ENCODE results near the gene TFCP2L1. TPM values are rescaled to one million over a fixed set of nuclear protein-coding genes. Genes with fewer than 3 reads are reported as not detected.

The TFCP2L1 gene
- total RNA-seq, 1 experiment from 2014 or later: 4.3 TPM

- TF ChIP-seq ZSCAN18 (CRISPR knock-in tag; IDR thresholded peaks at IDR 0.05): no peak
These were observed 113.3 kb downstream of the TFCP2L1 start (continued) for GRCh38 chr2:121171625-121172119.

- Mint-ChIP-seq H3K9me3 (peaks cover 18% of the 10 kb centered on the region), H3K36me3 (peaks cover 4% of the 10 kb centered on the region), H3K4me1 (no peaks in the 10 kb centered on the region), H3K27ac (no peak overlapping the region), H3K4me3 (no peak overlapping the region), H3K27me3 (ENCODE audit: low read depth) (peaks cover 6% of the 10 kb centered on the region)
- ATAC-seq: no peak
- POLR2A ChIA-PET: no interaction called here
- CTCF ChIA-PET: interaction anchor here (0.6 to 0.7 kb wide), 2 partner anchors 167 to 604 kb away, joined by 3 to 5 read pairs; no protein-coding TSS in a partner anchor
- no peak for TF ChIP-seq MAX (CRISPR knock-in tag; IDR thresholded peaks at IDR 0.05)
- TF ChIP-seq ZBTB21 (CRISPR knock-in tag; IDR thresholded peaks at IDR 0.05; ENCODE audit: borderline replicate concordance): no peak
- DNase-seq (ENCODE audit: low spot score): no peak
These were observed 114.4 kb downstream of the TFCP2L1 start for GRCh38 chr2:121170577-121170976.

- no peak overlapping the region for H3K27ac Mint-ChIP-seq
- H3K4me3 Mint-ChIP-seq: no peak overlapping the region
- POLR2A ChIA-PET: no interaction called here
- H3K9me3 Mint-ChIP-seq: peaks cover 26% of the 10 kb centered on the region
- DNase-seq (ENCODE audit: low spot score) (no peak), ATAC-seq (no peak)
- no peak for TF ChIP-seq ZNF416 (CRISPR knock-in tag; IDR thresholded peaks at IDR 0.05)
- TF ChIP-seq ZNF263 (CRISPR knock-in tag; IDR thresholded peaks at IDR 0.05; ENCODE audit: low read depth): no peak
- TF ChIP-seq ERG (CRISPR knock-in tag; IDR thresholded peaks at IDR 0.05): no peak
- TF ChIP-seq CTCF (IDR thresholded peaks at IDR 0.05): no peak
- no peak for TF ChIP-seq FOXP1 (CRISPR knock-in tag; IDR thresholded peaks at IDR 0.05; ENCODE audit: borderline replicate concordance)
- no peak for TF ChIP-seq GTF2I (CRISPR knock-in tag; conservative IDR thresholded peaks at IDR 0.05)
- no peak for TF ChIP-seq IRF1 (CRISPR knock-in tag; IDR thresholded peaks at IDR 0.05)
- no peak for TF ChIP-seq PRDM15 (CRISPR knock-in tag; IDR thresholded peaks at IDR 0.05)
- no peak for TF ChIP-seq GABPB1 (CRISPR knock-in tag; IDR thresholded peaks at IDR 0.05)
- TF ChIP-seq AFF4 (CRISPR knock-in tag; IDR thresholded peaks at IDR 0.05; ENCODE audit: borderline replicate concordance): no peak
- TF ChIP-seq ZMAT4 (CRISPR knock-in tag; IDR thresholded peaks at IDR 0.05): no peak
- no peak for TF ChIP-seq ZNF512 (CRISPR knock-in tag; IDR thresholded peaks at IDR 0.05; ENCODE audit: borderline replicate concordance)
- no peaks in the 10 kb centered on the region for H3K4me1 Mint-ChIP-seq
- H3K27me3 Mint-ChIP-seq (ENCODE audit: low read depth): peaks cover 6% of the 10 kb centered on the region
- CTCF ChIA-PET: no interaction called here
- H3K36me3 Mint-ChIP-seq: peaks cover 8% of the 10 kb centered on the region
These were observed 117.6 kb downstream of the TFCP2L1 start for GRCh38 chr2:121167411-121167810.
